GM12878 (cell line): Measurements from ENCODE around the gene KCNQ1. TPM values are rescaled to one million over a fixed set of nuclear protein-coding genes. Genes with fewer than 3 reads are reported as not detected.
"Not testable (repeated sequence)": the region's sequence is repeated elsewhere in the genome, so short reads cannot be mapped to it uniquely, and the experiment has no call there.

ENCODE experiments used
- ATAC-seq: fragments of 200-7000 bp; cut with Tn5 transposase; 3 replicates; pipeline ENCODE4 v1.9.1; 2020; ENCODE audit warnings: mild to moderate bottlenecking, moderate library complexity
- BruUV-seq: library from RNA; stranded (reverse); fragments of 400-500 nt; replicated peaks from 2 replicates; lab custom pipeline; 2021; lab: Mats Ljungman, UMichigan
- CTCF ChIA-PET: fragments of 300-600 bp; sonication (Branson Sonifier 250); formaldehyde crosslinking; extraction: SDS; loops from one replicate; lab custom pipeline; 2021; ENCODE audit warnings: inconsistent platforms; lab: Yijun Ruan, JAX
- POLR2A ChIA-PET: fragments of 350-600 bp; formaldehyde crosslinking; extraction: SDS; loops from one replicate; lab custom pipeline; 2021; ENCODE audit warnings: inconsistent platforms; lab: Charles Lee
- RAD21 ChIA-PET: fragments of 300-600 bp; sonication (Branson Sonifier 250); formaldehyde crosslinking; loops from one replicate; lab custom pipeline; 2023; ENCODE audit warnings: antibody characterized with exemption; ENCODE audit not compliant: unreplicated experiment; lab: Charles Lee
- SMC1A ChIA-PET: fragments of 300-600 bp; sonication (Branson Sonifier 250); formaldehyde crosslinking; loops from one replicate; lab custom pipeline; 2023; ENCODE audit not compliant: unreplicated experiment, uncharacterized antibody; lab: Charles Lee
- DNase-seq: peaks from one replicate; pipeline ENCODE4 v3.0.0-alpha.2; 2011; ENCODE audit warnings: low read depth, low spot score
- FAIRE-seq: peaks from 3 replicates; lab custom pipeline; 2011; peaks lifted over from hg19 to GRCh38; lab: Jason Lieb, UNC
- H2AFZ ChIP-seq: 2 replicates; pipeline ENCODE4 v1.6.0; 2011; ENCODE audit warnings: low read depth, low read length, control low read depth; ENCODE audit not compliant: control insufficient read depth
- H3K27ac ChIP-seq: 2 replicates; pipeline ENCODE4 v1.5.1; 2011; ENCODE audit warnings: control low read depth; ENCODE audit not compliant: control insufficient read depth, insufficient read depth
- H3K27me3 ChIP-seq, 2 experiments: replicated peaks in 1 of 2; 2 replicates each; pipeline versions ENCODE4 v1.6.0 to v1.6.1; 2011; ENCODE audit warnings: low read length in 1 of 2; ENCODE audit not compliant: control insufficient read depth in 2 of 2, insufficient read depth in 2 of 2
- H3K36me3 ChIP-seq, 2 experiments: 2 replicates each; pipeline ENCODE4 v1.5.1; 2011; ENCODE audit warnings: low read length in 1 of 2; ENCODE audit not compliant: control insufficient read depth in 2 of 2, insufficient read depth in 2 of 2
- H3K4me1 ChIP-seq: 2 replicates; pipeline ENCODE4 v1.6.1; 2011; ENCODE audit warnings: mild to moderate bottlenecking, low read length, moderate library complexity, mixed read lengths; ENCODE audit not compliant: control insufficient read depth, insufficient read depth
- H3K4me2 ChIP-seq: 2 replicates; pipeline ENCODE4 v1.6.0; 2011; ENCODE audit warnings: control low read depth; ENCODE audit not compliant: control insufficient read depth, insufficient read depth
- H3K4me3 ChIP-seq: fragments of 200-600 bp; sonication (generic); 2 replicates; pipeline ENCODE4 v1.5.1; 2016
- H3K79me2 ChIP-seq: 2 replicates; pipeline ENCODE4 v1.6.0; 2011; ENCODE audit warnings: low read length; ENCODE audit not compliant: control insufficient read depth, insufficient read depth
- H3K9ac ChIP-seq: 2 replicates; pipeline ENCODE4 v1.8.0; 2011; ENCODE audit warnings: low read length, control low read depth, mixed read lengths; ENCODE audit not compliant: control insufficient read depth, insufficient read depth
- H3K9me3 ChIP-seq: replicated peaks from 3 replicates; pipeline ENCODE4 v1.5.1; 2011; ENCODE audit warnings: mild to moderate bottlenecking, low read length; ENCODE audit not compliant: control insufficient read depth, insufficient read depth
- H4K20me1 ChIP-seq: 2 replicates; pipeline ENCODE4 v1.6.0; 2011; ENCODE audit not compliant: control insufficient read depth, insufficient read depth
- CHD1 ChIP-seq: IDR thresholded peaks from 2 replicates; pipeline ENCODE4 v1.6.1; 2012; ENCODE audit warnings: low read depth, low read length, improper control_type of control experiment
- GATAD2B ChIP-seq: fragments of 450-650 bp; conservative IDR thresholded peaks from 2 replicates; pipeline ENCODE4 v1.6.1; 2017; ENCODE audit warnings: low read depth, mild to moderate bottlenecking, moderate library complexity
- IKZF2 ChIP-seq, 2 experiments: fragments of 450-650 bp; IDR thresholded peaks; 2 replicates each; pipeline ENCODE4 v1.6.1; 2017; ENCODE audit warnings: mild to moderate bottlenecking in 2 of 2, moderate library complexity in 2 of 2
- MEF2A ChIP-seq: IDR thresholded peaks from 2 replicates; pipeline ENCODE4 v1.6.1; 2011; ENCODE audit warnings: low read depth, mild to moderate bottlenecking, low read length, moderate library complexity; ENCODE audit not compliant: insufficient read depth
- MTA3 ChIP-seq: IDR thresholded peaks from 2 replicates; pipeline ENCODE4 v1.6.1; 2012; ENCODE audit warnings: low read length, inconsistent platforms, borderline replicate concordance
- PAX8 ChIP-seq: fragments of 450-650 bp; IDR thresholded peaks from 2 replicates; pipeline ENCODE4 v1.6.1; 2017; ENCODE audit warnings: mild to moderate bottlenecking, moderate library complexity
- PML ChIP-seq: IDR thresholded peaks from 2 replicates; pipeline ENCODE4 v1.6.1; 2012; ENCODE audit warnings: low read length, inconsistent platforms
- USF2 ChIP-seq: IDR thresholded peaks from 2 replicates; pipeline ENCODE4 v1.6.1; 2011; ENCODE audit warnings: low read depth, low read length, improper control_type of control experiment, borderline replicate concordance
- WGBS: methylation state at CpG from one replicate; pipeline ENCODE4 v1.1.6; 2016; ENCODE audit warnings: low lambda C conversion rate; ENCODE audit not compliant: insufficient replicate concordance, insufficient coverage; ENCODE audit errors: missing lambda C conversion rate; 5-methylcytosine and 5-hydroxymethylcytosine counted together
- in situ Hi-C: fragments of 300-500 bp; cut with MboI; formaldehyde crosslinking; loops from 9 replicates; pipeline ENCODE4 v1.14.3; 2018; ENCODE audit warnings: mixed read lengths
- intact Hi-C: fragments of 100-400 bp; cut with micrococcal nuclease; formaldehyde crosslinking; loops from one replicate; pipeline ENCODE4 v1.14.2; 2022; ENCODE audit not compliant: unreplicated experiment
- polyA plus RNA-seq, 11 experiments: library from polyadenylated mRNA; depleted of rRNA in 4 of 11; unstranded in 6 of 11; stranded (reverse) in 5 of 11; fragments of >200 nt; fragmentation: Nextera tagmentation in 4 of 11; fragmentation: Illumina TruSeq in 1 of 11; extraction: Ambion mirVana in 4 of 11; extraction: Trizol in 1 of 11; gene quantifications; 1 replicate in 1 of 11; 2 replicates in 10 of 11; pipeline versions ENCODE4 v1.2.1 to v1.2.3, GENCODE V29; 2011 to 2016; ENCODE audit warnings: inconsistent platforms in 2 of 11, missing spikeins in 2 of 11, low read depth in 1 of 11
- total RNA-seq, 4 experiments: library from RNA; depleted of rRNA in 3 of 4; stranded (reverse); fragments of >200 nt in 3 of 4; fragmentation: Illumina TruSeq in 1 of 4; extraction: Trizol in 1 of 4; gene quantifications; 2 replicates each; pipeline versions ENCODE4 v1.2.1 to v1.2.3, GENCODE V29; 2013 to 2021

KCNQ1 gene
- total and polyA plus RNA-seq, 10 of the 15 experiments (the other 5 are each of a cell fraction or from before 2014, with no cell fraction given): 0.03 to 0.15 (median 0.12) TPM; not detected in 7

GRCh38 chr11:2489083-2489482 is 44.3 kb downstream of the KCNQ1 start (continued):
- TF ChIP-seq GATAD2B (no peak), MTA3 (no peak), CHD1 (no peak), PAX8 (no peak), USF2 (no peak), PML (no peak), MEF2A (no peak), IKZF2 (IDR thresholded peaks at IDR 0.05) (no peak)
- TF ChIP-seq, all 136 proteins: peak for 0

GRCh38 chr11:2497951-2498350 is 53.1 kb downstream of the KCNQ1 start:
- H3K4me3 ChIP-seq, H3K4me1 ChIP-seq, ATAC-seq, FAIRE-seq, H3K79me2 ChIP-seq, in situ Hi-C loops, intact Hi-C loops, H3K4me2 ChIP-seq, POLR2A ChIA-PET, DNase-seq, CTCF ChIA-PET, BruUV-seq, H3K9ac ChIP-seq, RAD21 ChIA-PET, H3K9me3 ChIP-seq, H3K36me3 ChIP-seq, H2AFZ ChIP-seq, SMC1A ChIA-PET, H3K27ac ChIP-seq, H3K27me3 ChIP-seq, H4K20me1 ChIP-seq: not testable (repeated sequence)
- 0% methylated on average over 1 of the region's 1 CpG for WGBS
